Central memory CD8-positive, alpha-beta T cell (primary cell): ENCODE results near the gene MGAT4B.

Experiments used
- ATAC-seq: fragments of 150-1000 bp; cut with Tn5 transposase; replicated peaks from 2 replicates; pipeline ENCODE4 v1.10.0; 2022; ENCODE audit warnings: mild to moderate bottlenecking, moderate FRiP score, moderate number of reproducible peaks; ENCODE audit not compliant: poor library complexity, severe bottlenecking; ENCODE audit errors: extremely low read depth
- DNase-seq, 2 donors: peaks; one replicate each; pipeline ENCODE4 v3.0.0; 2021; ENCODE audit warnings: low spot score in 2 of 2
- H3K27ac Mint-ChIP-seq: one replicate; pipeline ENCODE4 v1.8.0; 2022; ENCODE audit warnings: low read depth, mild to moderate bottlenecking, moderate library complexity, mixed read lengths
- H3K27me3 Mint-ChIP-seq: one replicate; pipeline ENCODE4 v1.8.0; 2022; ENCODE audit warnings: mixed read lengths
- H3K36me3 Mint-ChIP-seq: one replicate; pipeline ENCODE4 v1.8.0; 2022; ENCODE audit warnings: mild to moderate bottlenecking, moderate library complexity, mixed read lengths; ENCODE audit not compliant: insufficient read depth
- H3K4me1 Mint-ChIP-seq: one replicate; pipeline ENCODE4 v1.8.0; 2022; ENCODE audit warnings: mixed read lengths
- H3K4me3 Mint-ChIP-seq: one replicate; pipeline ENCODE4 v1.8.0; 2022; ENCODE audit warnings: mild to moderate bottlenecking, moderate library complexity, mixed read lengths
- H3K9me3 Mint-ChIP-seq: one replicate; pipeline ENCODE4 v1.8.0; 2022; ENCODE audit warnings: mixed read lengths

The MGAT4B gene

GRCh38 chr5:179800071-179800695 is 6.5 kb downstream of the MGAT4B start:
- no peak for ATAC-seq

GRCh38 chr5:179799644-179799973 is 7.1 kb downstream of the MGAT4B start:
- Mint-ChIP-seq H3K4me3 (no peak overlapping the region), H3K27me3 (no peaks in the 10 kb centered on the region), H3K4me1 (peaks cover 28% of the 10 kb centered on the region), H3K27ac (peak overlapping the region; percentile 53), H3K36me3 (peaks cover 26% of the 10 kb centered on the region), H3K9me3 (no peaks in the 10 kb centered on the region)
- ATAC-seq (no peak), DNase-seq (no peak)

More at GRCh38 chr5:179800071-179800695, 6.5 kb downstream of the MGAT4B start:
- Mint-ChIP-seq H3K9me3 (no peaks in the 10 kb centered on the region), H3K27me3 (no peaks in the 10 kb centered on the region), H3K4me3 (no peak overlapping the region), H3K27ac (no peak overlapping the region), H3K36me3 (peaks cover 28% of the 10 kb centered on the region), H3K4me1 (peaks cover 29% of the 10 kb centered on the region)
- DNase-seq, result no peak

GRCh38 chr5:179798771-179799643 is 7.7 kb downstream of the MGAT4B start:
- Mint-ChIP-seq H3K4me1 (peaks cover 29% of the 10 kb centered on the region), H3K9me3 (no peaks in the 10 kb centered on the region), H3K27me3 (no peaks in the 10 kb centered on the region), H3K36me3 (peaks cover 27% of the 10 kb centered on the region), H3K27ac (peak overlapping the region; percentile 53), H3K4me3 (no peak overlapping the region)
- ATAC-seq, result no peak
- no peak for DNase-seq

- ATAC-seq (no peak), DNase-seq (no peak)
- H3K4me3 Mint-ChIP-seq, result no peak overlapping the region
- no peaks in the 10 kb centered on the region for H3K9me3 Mint-ChIP-seq
- peaks cover 31% of the 10 kb centered on the region for H3K4me1 Mint-ChIP-seq
- H3K36me3 Mint-ChIP-seq, result peaks cover 30% of the 10 kb centered on the region
- H3K27ac Mint-ChIP-seq, result peak overlapping the region; percentile 53
- no peaks in the 10 kb centered on the region for H3K27me3 Mint-ChIP-seq
Measured at GRCh38 chr5:179798144-179798770, 8.4 kb downstream of the MGAT4B start.

- peaks cover 30% of the 10 kb centered on the region for H3K36me3 Mint-ChIP-seq
- peaks cover 35% of the 10 kb centered on the region for H3K4me1 Mint-ChIP-seq
- H3K9me3 Mint-ChIP-seq, result no peaks in the 10 kb centered on the region
- H3K4me3 Mint-ChIP-seq, result no peak overlapping the region
- ATAC-seq (no peak), DNase-seq (no peak)
- no peak overlapping the region for H3K27ac Mint-ChIP-seq
- H3K27me3 Mint-ChIP-seq, result no peaks in the 10 kb centered on the region
Measured at GRCh38 chr5:179797741-179798140, 8.9 kb downstream of the MGAT4B start.

GRCh38 chr5:179796877-179797608 is 9.6 kb downstream of the MGAT4B start:
- Mint-ChIP-seq H3K27ac (peak overlapping the region; percentile 69), H3K4me1 (peaks cover 39% of the 10 kb centered on the region), H3K36me3 (peaks cover 28% of the 10 kb centered on the region)

GRCh38 chr5:179795863-179796833 is 10.5 kb downstream of the MGAT4B start:
- ATAC-seq (peak; percentile 55), DNase-seq (peak; percentile 44 to 59)
- Mint-ChIP-seq H3K27me3 (no peaks in the 10 kb centered on the region), H3K4me1 (peaks cover 34% of the 10 kb centered on the region), H3K36me3 (peaks cover 24% of the 10 kb centered on the region), H3K9me3 (no peaks in the 10 kb centered on the region), H3K4me3 (peak overlapping the region; percentile 69), H3K27ac (peak overlapping the region; percentile 69)

More at GRCh38 chr5:179796877-179797608, 9.6 kb downstream of the MGAT4B start:
- ATAC-seq (no peak), DNase-seq (no peak)
- no peaks in the 10 kb centered on the region for H3K27me3 Mint-ChIP-seq
- peak overlapping the region; percentile 69 for H3K4me3 Mint-ChIP-seq
- no peaks in the 10 kb centered on the region for H3K9me3 Mint-ChIP-seq

- Mint-ChIP-seq H3K4me3 (peak overlapping the region; percentile 69), H3K27me3 (no peaks in the 10 kb centered on the region), H3K9me3 (no peaks in the 10 kb centered on the region), H3K4me1 (peaks cover 34% of the 10 kb centered on the region), H3K27ac (peak overlapping the region; percentile 41), H3K36me3 (peaks cover 22% of the 10 kb centered on the region)
- ATAC-seq (no peak), DNase-seq (no peak)
Measured at GRCh38 chr5:179795049-179795862, 11.4 kb downstream of the MGAT4B start.

- no peaks in the 10 kb centered on the region for H3K9me3 Mint-ChIP-seq
- no peak overlapping the region for H3K27ac Mint-ChIP-seq
- peak overlapping the region; percentile 69 for H3K4me3 Mint-ChIP-seq
- no peak for DNase-seq
- H3K27me3 Mint-ChIP-seq, result no peaks in the 10 kb centered on the region
- ATAC-seq, result no peak
- peaks cover 20% of the 10 kb centered on the region for H3K36me3 Mint-ChIP-seq
- H3K4me1 Mint-ChIP-seq, result peaks cover 34% of the 10 kb centered on the region
Measured at GRCh38 chr5:179794575-179794974, 12.1 kb downstream of the MGAT4B start.

GRCh38 chr5:179794171-179794570 is 12.5 kb downstream of the MGAT4B start:
- ATAC-seq, result no peak
- peak overlapping the region; percentile 69 for H3K4me3 Mint-ChIP-seq

More at GRCh38 chr5:179794171-179794570, 12.5 kb downstream of the MGAT4B start:
- H3K36me3 Mint-ChIP-seq, result peaks cover 19% of the 10 kb centered on the region
- H3K27ac Mint-ChIP-seq, result peak overlapping the region; percentile 92
- DNase-seq, result no peak
- H3K27me3 Mint-ChIP-seq, result no peaks in the 10 kb centered on the region
- no peaks in the 10 kb centered on the region for H3K9me3 Mint-ChIP-seq
- peaks cover 34% of the 10 kb centered on the region for H3K4me1 Mint-ChIP-seq
